ENCODE measurements around the gene PLA2G4A.

The PLA2G4A gene

DNA sequence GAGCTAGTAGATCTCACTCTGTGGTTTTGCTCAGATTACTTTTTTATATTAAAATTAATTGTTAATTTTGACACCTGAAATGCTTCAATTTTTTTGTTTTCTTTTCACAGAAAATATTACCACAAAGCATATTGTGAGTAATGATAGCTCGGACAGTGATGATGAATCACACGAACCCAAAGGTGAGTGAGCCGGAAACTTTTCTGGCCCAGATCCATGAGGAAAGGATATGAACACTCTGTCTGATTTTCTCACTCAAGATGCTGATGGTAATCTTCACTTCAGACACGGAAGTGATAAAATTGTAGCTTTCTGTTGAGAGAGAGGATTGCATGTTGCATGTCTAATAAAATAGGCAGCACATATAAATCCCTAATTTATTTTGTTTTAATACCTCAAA lies 121.8 kb downstream of the PLA2G4A start:
- no peak overlapping the region for H3K4me3 ChIP-seq (replicated peaks; ENCODE audit: low read depth, low read length)
- TF ChIP-seq CTCF (IDR thresholded peaks at IDR 0.05; ENCODE audit: low read depth, low read length, missing control alignments): no peak
- no peak for DNase-seq (ENCODE audit: extremely low read depth, low read depth)

GRCh38 chr1:186953876-186954275 lies 125.1 kb downstream of the PLA2G4A start:
- no peak for TF ChIP-seq CTCF (IDR thresholded peaks at IDR 0.05; ENCODE audit: low read depth, low read length, missing control alignments)
- no peak overlapping the region for H3K4me3 ChIP-seq (replicated peaks; ENCODE audit: low read depth, low read length)
- no peak for DNase-seq (ENCODE audit: extremely low read depth, low read depth)

DNA sequence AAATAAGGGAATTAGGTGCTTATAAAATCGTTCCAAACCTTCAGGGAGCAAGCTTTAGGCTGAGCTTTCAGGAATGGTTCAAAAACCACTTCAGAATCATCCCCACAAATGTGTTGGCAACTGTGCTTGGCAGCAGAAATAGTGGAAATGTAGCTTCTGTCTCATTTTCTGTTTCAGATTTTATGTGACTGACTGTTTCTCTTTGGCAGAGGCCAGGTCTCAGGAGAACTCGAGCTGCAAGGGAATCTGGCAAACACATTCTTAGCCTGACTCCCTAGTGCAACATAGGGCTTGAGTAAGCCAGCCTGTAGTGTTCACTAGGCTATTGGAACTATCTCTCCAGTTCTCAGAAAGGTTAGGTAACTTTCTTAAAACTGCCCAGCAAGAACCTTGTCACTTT lies 128.6 kb downstream of the PLA2G4A start:
- TF ChIP-seq CTCF (IDR thresholded peaks at IDR 0.05; ENCODE audit: low read depth, low read length, missing control alignments): no peak
- H3K4me3 ChIP-seq (replicated peaks; ENCODE audit: low read depth, low read length): no peak overlapping the region
- DNase-seq (ENCODE audit: extremely low read depth, low read depth): no peak

- no peak for TF ChIP-seq CTCF (IDR thresholded peaks at IDR 0.05; ENCODE audit: low read depth, low read length, missing control alignments)
- H3K4me3 ChIP-seq (replicated peaks; ENCODE audit: low read depth, low read length): no peak overlapping the region
- no peak for DNase-seq (ENCODE audit: extremely low read depth, low read depth)
Observed at GRCh38 chr1:186958520-186958919, 129.8 kb downstream of the PLA2G4A start.

GRCh38 chr1:186960861-186961260 lies 132.1 kb downstream of the PLA2G4A start:
- TF ChIP-seq CTCF (IDR thresholded peaks at IDR 0.05; ENCODE audit: low read depth, low read length, missing control alignments): no peak
- DNase-seq (ENCODE audit: extremely low read depth, low read depth): no peak

GRCh38 chr1:186965847-186966246 lies 137.1 kb downstream of the PLA2G4A start:
- no peak overlapping the region for H3K4me3 ChIP-seq (replicated peaks; ENCODE audit: low read depth, low read length)
- DNase-seq (ENCODE audit: extremely low read depth, low read depth): no peak
- TF ChIP-seq CTCF (IDR thresholded peaks at IDR 0.05; ENCODE audit: low read depth, low read length, missing control alignments): no peak

More at GRCh38 chr1:186960861-186961260, 132.1 kb downstream of the PLA2G4A start:
- H3K4me3 ChIP-seq (replicated peaks; ENCODE audit: low read depth, low read length): no peak overlapping the region

DNA sequence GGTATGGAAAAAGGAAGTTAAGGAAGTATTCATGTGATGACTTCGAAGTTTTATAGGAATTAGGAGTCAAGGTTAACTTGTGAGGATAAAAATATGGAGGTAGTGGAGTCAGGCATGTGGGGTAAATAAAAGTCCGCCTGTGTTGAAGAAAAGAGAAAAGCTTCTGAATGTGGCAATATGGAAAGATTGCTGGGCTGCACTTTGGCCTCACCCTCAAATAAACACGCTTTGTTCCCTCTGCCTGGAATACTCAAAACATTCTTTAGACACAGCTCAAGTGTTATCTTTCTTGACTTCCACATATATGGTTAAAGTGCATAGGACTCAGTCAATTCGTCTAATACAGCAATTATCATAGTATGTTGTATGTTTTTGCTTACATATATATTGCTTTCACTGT lies 137.7 kb downstream of the PLA2G4A start:
- H3K4me3 ChIP-seq (replicated peaks; ENCODE audit: low read depth, low read length): no peak overlapping the region
- no peak for DNase-seq (ENCODE audit: extremely low read depth, low read depth)
- no peak for TF ChIP-seq CTCF (IDR thresholded peaks at IDR 0.05; ENCODE audit: low read depth, low read length, missing control alignments)
